ENCODE results near the gene WDFY3.

DNA sequence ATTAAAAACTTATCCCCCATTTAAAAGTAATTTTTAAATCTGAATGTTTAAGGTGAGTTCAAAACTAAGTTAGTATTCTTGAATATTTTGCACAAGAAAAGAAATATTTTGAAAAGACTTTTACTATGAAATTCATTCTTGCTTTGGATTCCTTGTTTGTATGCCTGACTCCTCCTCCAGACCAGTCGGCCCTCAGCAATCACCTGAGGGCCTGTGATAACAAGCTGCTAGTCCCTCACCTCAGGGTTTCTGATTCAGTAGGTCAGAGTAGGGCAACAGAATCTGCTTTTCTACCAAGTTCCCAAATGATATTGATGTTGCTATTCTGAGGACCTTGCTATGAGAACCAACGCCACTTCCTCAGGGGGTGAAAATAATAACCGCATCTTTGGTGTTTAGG lies 228.8 kb downstream of the WDFY3 start:
- TF ChIP-seq, protein P1, sequence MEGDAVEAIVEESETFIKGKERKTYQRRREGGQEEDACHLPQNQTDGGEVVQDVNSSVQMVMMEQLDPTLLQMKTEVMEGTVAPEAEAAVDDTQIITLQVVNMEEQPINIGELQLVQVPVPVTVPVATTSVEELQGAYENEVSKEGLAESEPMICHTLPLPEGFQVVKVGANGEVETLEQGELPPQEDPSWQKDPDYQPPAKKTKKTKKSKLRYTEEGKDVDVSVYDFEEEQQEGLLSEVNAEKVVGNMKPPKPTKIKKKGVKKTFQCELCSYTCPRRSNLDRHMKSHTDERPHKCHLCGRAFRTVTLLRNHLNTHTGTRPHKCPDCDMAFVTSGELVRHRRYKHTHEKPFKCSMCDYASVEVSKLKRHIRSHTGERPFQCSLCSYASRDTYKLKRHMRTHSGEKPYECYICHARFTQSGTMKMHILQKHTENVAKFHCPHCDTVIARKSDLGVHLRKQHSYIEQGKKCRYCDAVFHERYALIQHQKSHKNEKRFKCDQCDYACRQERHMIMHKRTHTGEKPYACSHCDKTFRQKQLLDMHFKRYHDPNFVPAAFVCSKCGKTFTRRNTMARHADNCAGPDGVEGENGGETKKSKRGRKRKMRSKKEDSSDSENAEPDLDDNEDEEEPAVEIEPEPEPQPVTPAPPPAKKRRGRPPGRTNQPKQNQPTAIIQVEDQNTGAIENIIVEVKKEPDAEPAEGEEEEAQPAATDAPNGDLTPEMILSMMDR (conservative IDR thresholded peaks at IDR 0.05; ENCODE audit: low read depth, low read length), result no peak
- TF ChIP-seq RFX5 (IDR thresholded peaks at IDR 0.05; ENCODE audit: low read depth, low read length), result no peak
